ENCODE results near the gene GLYATL1.
"Not testable (repeated sequence)": the region's sequence is repeated elsewhere in the genome, so short reads cannot be mapped to it uniquely, and the experiment has no call there.

DNA sequence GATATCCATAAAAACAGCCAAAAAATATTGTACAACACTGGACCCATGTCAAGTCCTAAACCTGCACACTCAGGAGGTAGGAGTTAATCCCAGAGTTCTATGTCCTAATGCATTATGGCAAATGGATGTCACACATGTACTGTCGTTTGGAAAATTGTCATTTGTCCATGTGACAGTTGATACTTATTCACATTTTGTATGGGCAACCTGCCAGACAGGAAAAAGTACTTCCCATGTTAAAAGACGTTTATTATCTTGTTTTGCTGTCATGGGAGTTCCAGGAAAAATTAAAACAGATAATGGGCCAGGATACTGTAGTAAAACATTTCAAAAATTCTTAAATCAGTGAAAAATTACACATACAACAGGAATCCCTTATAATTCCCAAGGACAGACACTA is 62.7 kb downstream of the GLYATL1 start:
- TF ChIP-seq, protein P1, sequence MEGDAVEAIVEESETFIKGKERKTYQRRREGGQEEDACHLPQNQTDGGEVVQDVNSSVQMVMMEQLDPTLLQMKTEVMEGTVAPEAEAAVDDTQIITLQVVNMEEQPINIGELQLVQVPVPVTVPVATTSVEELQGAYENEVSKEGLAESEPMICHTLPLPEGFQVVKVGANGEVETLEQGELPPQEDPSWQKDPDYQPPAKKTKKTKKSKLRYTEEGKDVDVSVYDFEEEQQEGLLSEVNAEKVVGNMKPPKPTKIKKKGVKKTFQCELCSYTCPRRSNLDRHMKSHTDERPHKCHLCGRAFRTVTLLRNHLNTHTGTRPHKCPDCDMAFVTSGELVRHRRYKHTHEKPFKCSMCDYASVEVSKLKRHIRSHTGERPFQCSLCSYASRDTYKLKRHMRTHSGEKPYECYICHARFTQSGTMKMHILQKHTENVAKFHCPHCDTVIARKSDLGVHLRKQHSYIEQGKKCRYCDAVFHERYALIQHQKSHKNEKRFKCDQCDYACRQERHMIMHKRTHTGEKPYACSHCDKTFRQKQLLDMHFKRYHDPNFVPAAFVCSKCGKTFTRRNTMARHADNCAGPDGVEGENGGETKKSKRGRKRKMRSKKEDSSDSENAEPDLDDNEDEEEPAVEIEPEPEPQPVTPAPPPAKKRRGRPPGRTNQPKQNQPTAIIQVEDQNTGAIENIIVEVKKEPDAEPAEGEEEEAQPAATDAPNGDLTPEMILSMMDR (IDR thresholded peaks at IDR 0.05), result not testable (repeated sequence)
- TF ChIP-seq POLR2AphosphoS5 (IDR thresholded peaks at IDR 0.05; ENCODE audit: low read depth, low read length); SIN3A (IDR thresholded peaks at IDR 0.05; ENCODE audit: borderline replicate concordance, insufficient read depth, low read depth, low read length); TCF7L2 (IDR thresholded peaks at IDR 0.05; ENCODE audit: low read depth, low read length): not testable (repeated sequence)
- TF ChIP-seq, protein P2, sequence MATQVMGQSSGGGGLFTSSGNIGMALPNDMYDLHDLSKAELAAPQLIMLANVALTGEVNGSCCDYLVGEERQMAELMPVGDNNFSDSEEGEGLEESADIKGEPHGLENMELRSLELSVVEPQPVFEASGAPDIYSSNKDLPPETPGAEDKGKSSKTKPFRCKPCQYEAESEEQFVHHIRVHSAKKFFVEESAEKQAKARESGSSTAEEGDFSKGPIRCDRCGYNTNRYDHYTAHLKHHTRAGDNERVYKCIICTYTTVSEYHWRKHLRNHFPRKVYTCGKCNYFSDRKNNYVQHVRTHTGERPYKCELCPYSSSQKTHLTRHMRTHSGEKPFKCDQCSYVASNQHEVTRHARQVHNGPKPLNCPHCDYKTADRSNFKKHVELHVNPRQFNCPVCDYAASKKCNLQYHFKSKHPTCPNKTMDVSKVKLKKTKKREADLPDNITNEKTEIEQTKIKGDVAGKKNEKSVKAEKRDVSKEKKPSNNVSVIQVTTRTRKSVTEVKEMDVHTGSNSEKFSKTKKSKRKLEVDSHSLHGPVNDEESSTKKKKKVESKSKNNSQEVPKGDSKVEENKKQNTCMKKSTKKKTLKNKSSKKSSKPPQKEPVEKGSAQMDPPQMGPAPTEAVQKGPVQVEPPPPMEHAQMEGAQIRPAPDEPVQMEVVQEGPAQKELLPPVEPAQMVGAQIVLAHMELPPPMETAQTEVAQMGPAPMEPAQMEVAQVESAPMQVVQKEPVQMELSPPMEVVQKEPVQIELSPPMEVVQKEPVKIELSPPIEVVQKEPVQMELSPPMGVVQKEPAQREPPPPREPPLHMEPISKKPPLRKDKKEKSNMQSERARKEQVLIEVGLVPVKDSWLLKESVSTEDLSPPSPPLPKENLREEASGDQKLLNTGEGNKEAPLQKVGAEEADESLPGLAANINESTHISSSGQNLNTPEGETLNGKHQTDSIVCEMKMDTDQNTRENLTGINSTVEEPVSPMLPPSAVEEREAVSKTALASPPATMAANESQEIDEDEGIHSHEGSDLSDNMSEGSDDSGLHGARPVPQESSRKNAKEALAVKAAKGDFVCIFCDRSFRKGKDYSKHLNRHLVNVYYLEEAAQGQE (IDR thresholded peaks at IDR 0.05; ENCODE audit: insufficient read depth in 1 of 2, low read depth in 2 of 2, low read length in 1 of 2), result not testable (repeated sequence)
